GM12878 (cell line): Measurements from ENCODE around the gene SMG6. TPM values are rescaled to one million over a fixed set of nuclear protein-coding genes. Genes with fewer than 3 reads are reported as not detected.

Source experiments
- BCL3 ChIP-seq: IDR thresholded peaks from 2 replicates; pipeline ENCODE4 v1.6.1; 2011; ENCODE audit warnings: borderline replicate concordance, low read depth, mild to moderate bottlenecking, moderate library complexity, low read length; ENCODE audit not compliant: insufficient read depth, poor library complexity, severe bottlenecking
- CEBPZ ChIP-seq: fragments of 150-350 bp; IDR thresholded peaks from 2 replicates; pipeline ENCODE4 v1.6.1; 2016; ENCODE audit warnings: low read depth, low read length
- MYB ChIP-seq: fragments of 150-350 bp; IDR thresholded peaks from 2 replicates; pipeline ENCODE4 v1.6.1; 2014; ENCODE audit warnings: mild to moderate bottlenecking, low read depth, low read length, borderline replicate concordance
- NR2C2 ChIP-seq: IDR thresholded peaks from 2 replicates; pipeline ENCODE4 v1.6.1; 2011; ENCODE audit warnings: borderline replicate concordance, low read depth; ENCODE audit not compliant: control insufficient read depth, insufficient read length
- PAX5 ChIP-seq: IDR thresholded peaks from 2 replicates; pipeline ENCODE4 v1.6.1; 2011; ENCODE audit warnings: low read depth, low read length, borderline replicate concordance
- PAX8 ChIP-seq: fragments of 450-650 bp; IDR thresholded peaks from 2 replicates; pipeline ENCODE4 v1.6.1; 2017; ENCODE audit warnings: mild to moderate bottlenecking, moderate library complexity
- PBX3 ChIP-seq: IDR thresholded peaks from 2 replicates; pipeline ENCODE4 v1.6.1; 2011; ENCODE audit warnings: mild to moderate bottlenecking, low read depth, low read length, moderate library complexity; ENCODE audit not compliant: insufficient replicate concordance
- RB1 ChIP-seq: fragments of 450-650 bp; formaldehyde crosslinking; IDR thresholded peaks from 2 replicates; pipeline ENCODE4 v1.6.1; 2017; ENCODE audit warnings: mild to moderate bottlenecking, borderline replicate concordance
- SMAD1 ChIP-seq: fragments of 450-650 bp; IDR thresholded peaks from 2 replicates; pipeline ENCODE4 v1.6.1; 2018; ENCODE audit warnings: mild to moderate bottlenecking, low read depth; ENCODE audit not compliant: partially characterized antibody
- polyA plus RNA-seq, 11 experiments: library from polyadenylated mRNA; depleted of rRNA in 4 of 11; unstranded in 6 of 11; stranded (reverse) in 5 of 11; fragments of >200 nt; fragmentation: Nextera tagmentation in 4 of 11; fragmentation: Illumina TruSeq in 1 of 11; extraction: Ambion mirVana in 4 of 11; extraction: Trizol in 1 of 11; gene quantifications; 1 replicate in 1 of 11; 2 replicates in 10 of 11; pipeline versions ENCODE4 v1.2.1 to v1.2.3, GENCODE V29; 2011 to 2016; ENCODE audit warnings: inconsistent platforms in 2 of 11, missing spikeins in 2 of 11, low read depth in 1 of 11
- total RNA-seq, 4 experiments: library from RNA; depleted of rRNA in 3 of 4; stranded (reverse); fragments of >200 nt in 3 of 4; fragmentation: Illumina TruSeq in 1 of 4; extraction: Trizol in 1 of 4; gene quantifications; 2 replicates each; pipeline versions ENCODE4 v1.2.1 to v1.2.3, GENCODE V29; 2013 to 2021

SMG6 gene
- total and polyA plus RNA-seq, 10 of the 15 experiments (the other 5 are each of a cell fraction or from before 2014, with no cell fraction given) = 0.58 to 28.7 (median 15.7) TPM

GRCh38 chr17:2344528-2344927, 40.9 kb upstream of the SMG6 start (continued):
- TF ChIP-seq PBX3 (no peak), NR2C2 (no peak), BCL3 (no peak), SMAD1 (no peak), CEBPZ (no peak), PAX5 (no peak), PAX8 (no peak), MYB (no peak), RB1 (no peak)
